Breast epithelium (tissue), 4 donors: ENCODE measurements around the gene VPS13C. TPM values are rescaled to one million over a fixed set of nuclear protein-coding genes. Genes with fewer than 3 reads are reported as not detected.

ENCODE experiments used
- DNase-seq, 2 donors: peaks; one replicate each; pipeline ENCODE4 v3.0.0-alpha.2; 2019; ENCODE audit warnings: low spot score in 2 of 2
- H3K27ac ChIP-seq, 2 donors: fragments of 200-600 bp; sonication (generic) in 1 of 2; one replicate each; pipeline ENCODE4 v1.5.1; 2016 to 2019; ENCODE audit warnings: mild to moderate bottlenecking in 1 of 2
- H3K27me3 ChIP-seq, 2 donors: fragments of 200-600 bp; sonication (generic) in 1 of 2; one replicate each; pipeline versions ENCODE4 v1.5.1 to v1.6.0; 2017 to 2019; ENCODE audit warnings: control low read depth in 1 of 2, mild to moderate bottlenecking in 1 of 2
- H3K36me3 ChIP-seq: fragments of 200-600 bp; one replicate; pipeline ENCODE4 v1.5.1; 2019
- H3K4me1 ChIP-seq, 2 donors: fragments of 200-600 bp; sonication (generic); one replicate each; pipeline ENCODE4 v1.5.1; 2016 to 2019; ENCODE audit warnings: control low read depth in 1 of 2
- H3K4me3 ChIP-seq, 3 donors: fragments of 200-600 bp; sonication (generic); 1 replicate in 2 of 3; 2 replicates in 1 of 3; pipeline ENCODE4 v1.5.1; 2016 to 2019; ENCODE audit warnings: mild to moderate bottlenecking in 3 of 3, moderate library complexity in 2 of 3
- H3K9me3 ChIP-seq, 2 donors: fragments of 200-600 bp; sonication (generic) in 1 of 2; one replicate each; pipeline ENCODE4 v1.5.1; 2016 to 2019; ENCODE audit warnings: control low read depth in 1 of 2
- CTCF ChIP-seq, 3 donors: fragments of 450-650 bp; IDR thresholded peaks; one replicate each; pipeline ENCODE4 v1.5.1; 2016 to 2017; ENCODE audit warnings: antibody characterized with exemption in 3 of 3, mild to moderate bottlenecking in 3 of 3, moderate library complexity in 3 of 3
- POLR2A ChIP-seq: fragments of 450-650 bp; IDR thresholded peaks from one replicate; pipeline ENCODE4 v1.6.1; 2016; ENCODE audit warnings: antibody characterized with exemption, mild to moderate bottlenecking, moderate library complexity
- POLR2AphosphoS5 ChIP-seq, 3 donors: sonication (generic); formaldehyde crosslinking; IDR thresholded peaks; one replicate each; pipeline ENCODE4 v1.6.1; 2017; ENCODE audit warnings: antibody characterized with exemption in 3 of 3
- intact Hi-C: fragments of 100-400 bp; cut with DNase I; formaldehyde crosslinking; loops from one replicate; pipeline ENCODE4 v1.15.1; 2023; ENCODE audit warnings: low total_unique reads
- total RNA-seq, 3 donors: library from RNA; depleted of rRNA; stranded (reverse); fragments of >200 nt; gene quantifications; one replicate each; pipeline ENCODE4 v1.1.0, GENCODE V29; 2016

VPS13C gene
- total RNA-seq, 3 donors from 2014 or later, result 94.4 to 140 (median 117) TPM

- TF ChIP-seq POLR2AphosphoS5 (IDR thresholded peaks at IDR 0.05) (no peak), POLR2A (no peak), CTCF (IDR thresholded peaks at IDR 0.05) (no peak)
- no peak overlapping the region for H3K27ac ChIP-seq
- DNase-seq, result no peak
- no peaks in the 10 kb centered on the region for H3K36me3 ChIP-seq
- no peaks in the 10 kb centered on the region for H3K27me3 ChIP-seq
- intact Hi-C loops, result no loop called here
- H3K4me3 ChIP-seq, result no peak overlapping the region
- no peaks in the 10 kb centered on the region for H3K4me1 ChIP-seq
- H3K9me3 ChIP-seq, result peaks cover 15% of the 10 kb centered on the region in 2 donors
These were observed 168.1 kb downstream of the VPS13C start for GRCh38 chr15:61892140-61892539.

DNA sequence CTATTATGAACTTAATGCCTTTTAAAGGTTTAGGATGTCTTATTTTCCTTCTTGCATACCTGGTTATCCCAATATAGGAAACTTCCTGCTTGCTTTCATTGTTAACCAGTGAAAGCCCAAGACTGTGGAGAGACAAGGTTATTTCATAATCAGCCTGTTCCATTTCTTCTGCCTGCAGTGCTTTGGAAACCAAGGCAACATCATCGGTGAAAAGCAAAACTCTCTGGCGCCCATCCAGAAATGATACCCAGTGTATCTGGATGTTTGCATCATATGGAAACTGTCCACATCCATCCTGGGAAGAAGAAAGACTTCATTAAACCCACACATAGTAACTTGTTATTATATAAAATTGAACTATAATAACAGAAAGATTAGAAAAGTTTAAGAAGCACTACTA, 170.1 kb downstream of the VPS13C start:
- DNase-seq, result no peak
- Histone ChIP-seq H3K9me3 (peaks cover 15% of the 10 kb centered on the region in 2 donors), H3K4me3 (no peak overlapping the region), H3K27me3 (no peaks in the 10 kb centered on the region), H3K4me1 (no peaks in the 10 kb centered on the region), H3K36me3 (no peaks in the 10 kb centered on the region), H3K27ac (no peak overlapping the region)
- TF ChIP-seq CTCF (IDR thresholded peaks at IDR 0.05), result no peak
- TF ChIP-seq POLR2A, result no peak
- TF ChIP-seq POLR2AphosphoS5 (IDR thresholded peaks at IDR 0.05), result no peak
- intact Hi-C loops, result no loop called here

GRCh38 chr15:61889706-61890105, 170.5 kb downstream of the VPS13C start:
- Histone ChIP-seq H3K4me1 (no peaks in the 10 kb centered on the region), H3K36me3 (no peaks in the 10 kb centered on the region), H3K4me3 (no peak overlapping the region), H3K9me3 (peaks cover 15% of the 10 kb centered on the region in 2 donors), H3K27me3 (no peaks in the 10 kb centered on the region), H3K27ac (no peak overlapping the region)
- no peak for DNase-seq
- TF ChIP-seq CTCF (IDR thresholded peaks at IDR 0.05) (no peak), POLR2A (no peak), POLR2AphosphoS5 (IDR thresholded peaks at IDR 0.05) (no peak)
- intact Hi-C loops, result no loop called here

- Histone ChIP-seq H3K4me1 (no peaks in the 10 kb centered on the region), H3K27ac (no peak overlapping the region), H3K9me3 (peaks cover 5 to 7% of the 10 kb centered on the region in 2 donors), H3K27me3 (no peaks in the 10 kb centered on the region), H3K4me3 (no peak overlapping the region), H3K36me3 (no peaks in the 10 kb centered on the region)
- no peak for DNase-seq
- TF ChIP-seq CTCF (IDR thresholded peaks at IDR 0.05) (no peak), POLR2A (no peak), POLR2AphosphoS5 (IDR thresholded peaks at IDR 0.05) (no peak)
- intact Hi-C loops, result no loop called here
These were observed 172.0 kb downstream of the VPS13C start for GRCh38 chr15:61888074-61888780.

DNA sequence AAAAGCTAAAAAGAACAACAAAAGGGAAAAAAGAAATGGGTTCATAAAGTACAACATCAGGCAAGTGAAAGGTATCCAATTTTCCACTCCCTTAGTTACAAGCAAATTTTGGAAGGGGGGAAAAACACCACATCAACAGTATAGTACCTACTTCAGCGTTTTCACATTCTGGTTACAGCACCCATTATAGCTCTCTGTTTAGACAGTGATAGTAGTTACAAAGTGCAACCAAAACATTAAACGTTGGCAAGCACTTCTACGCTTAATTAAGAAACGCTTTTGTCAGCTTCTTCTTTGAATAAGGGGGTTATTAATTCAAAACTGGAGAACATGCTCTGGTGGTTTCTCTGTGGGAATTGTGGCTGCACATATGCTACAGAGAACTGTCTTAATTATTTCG, 180.2 kb downstream of the VPS13C start:
- no peak overlapping the region for H3K4me3 ChIP-seq
- H3K9me3 ChIP-seq, result no peaks in the 10 kb centered on the region
- H3K4me1 ChIP-seq, result no peaks in the 10 kb centered on the region
- no peak for DNase-seq
- TF ChIP-seq POLR2A (no peak), CTCF (IDR thresholded peaks at IDR 0.05) (no peak), POLR2AphosphoS5 (IDR thresholded peaks at IDR 0.05) (no peak)
- no peaks in the 10 kb centered on the region for H3K36me3 ChIP-seq
- no peak overlapping the region for H3K27ac ChIP-seq
- intact Hi-C loops, result no loop called here
- H3K27me3 ChIP-seq, result no peaks in the 10 kb centered on the region
